IMR-90 (cell line): Measurements from ENCODE around the gene ZNF267. TPM values are rescaled to one million over a fixed set of nuclear protein-coding genes. Genes with fewer than 3 reads are reported as not detected.

Source experiments
- ATAC-seq: fragments of 200-7000 bp; cut with Tn5 transposase; 2 replicates; pipeline ENCODE4 v1.9.1; 2020; ENCODE audit warnings: low read depth, mild to moderate bottlenecking, moderate library complexity
- BruUV-seq: library from RNA; stranded (reverse); fragments of 400-500 nt; replicated peaks from 2 replicates; lab custom pipeline; 2021; lab: Mats Ljungman, UMichigan
- CTCF ChIA-PET: fragments of 300-600 bp; formaldehyde crosslinking; extraction: SDS; loops from one replicate; lab custom pipeline; 2021; ENCODE audit warnings: antibody characterized with exemption; lab: Yijun Ruan, JAX
- POLR2A ChIA-PET: fragments of 300-600 bp; sonication (Branson Sonifier 250); formaldehyde crosslinking; loops from one replicate; lab custom pipeline; 2022; ENCODE audit warnings: antibody characterized with exemption; ENCODE audit not compliant: unreplicated experiment; lab: Charles Lee
- DNase-seq: peaks from one replicate; pipeline ENCODE4 v3.0.0; 2013
- H2AFZ ChIP-seq: replicated peaks from 2 replicates; pipeline ENCODE3; 2013; ENCODE audit warnings: low read length, mild to moderate bottlenecking; ENCODE audit not compliant: poor library complexity
- H2AK5ac ChIP-seq: 2 replicates; pipeline ENCODE4 v1.6.1; 2013; ENCODE audit warnings: low read depth, low read length, inconsistent platforms
- H2AK9ac ChIP-seq: replicated peaks from 2 replicates; pipeline ENCODE3; 2013; ENCODE audit warnings: mild to moderate bottlenecking, low read depth, low read length, moderate library complexity; ENCODE audit not compliant: poor library complexity
- H2BK120ac ChIP-seq: 2 replicates; pipeline ENCODE4 v1.6.1; 2013; ENCODE audit warnings: low read depth, low read length, inconsistent platforms
- H2BK15ac ChIP-seq: 3 replicates; pipeline ENCODE4 v1.6.1; 2013; ENCODE audit warnings: low read depth, low read length, inconsistent platforms
- H2BK20ac ChIP-seq: 2 replicates; pipeline ENCODE4 v1.6.1; 2013; ENCODE audit warnings: low read depth, mild to moderate bottlenecking, inconsistent platforms, low read length, moderate library complexity
- H2BK5ac ChIP-seq: 2 replicates; pipeline ENCODE4 v1.6.1; 2013; ENCODE audit warnings: mild to moderate bottlenecking, low read depth, low read length, inconsistent platforms; ENCODE audit not compliant: poor library complexity, severe bottlenecking
- H3K14ac ChIP-seq: replicated peaks from 2 replicates; pipeline ENCODE4 v1.6.1; 2013; ENCODE audit warnings: low read depth, low read length, inconsistent platforms
- H3K18ac ChIP-seq: 2 replicates; pipeline ENCODE4 v1.6.1; 2013; ENCODE audit warnings: low read depth, low read length, control low read depth
- H3K23ac ChIP-seq: 2 replicates; pipeline ENCODE4 v1.6.1; 2013; ENCODE audit warnings: low read depth, low read length, inconsistent platforms
- H3K27ac ChIP-seq: 2 replicates; pipeline ENCODE4 v1.5.1; 2013; ENCODE audit warnings: mild to moderate bottlenecking, control low read depth, low read length; ENCODE audit not compliant: insufficient read depth
- H3K27me3 ChIP-seq: 2 replicates; pipeline ENCODE4 v1.6.1; 2013; ENCODE audit warnings: low read length; ENCODE audit not compliant: control insufficient read depth, insufficient read depth
- H3K36me3 ChIP-seq: 2 replicates; pipeline ENCODE4 v1.6.1; 2013; ENCODE audit warnings: low read length, mixed read lengths; ENCODE audit not compliant: control insufficient read depth, insufficient read depth
- H3K4ac ChIP-seq: 2 replicates; pipeline ENCODE4 v1.6.1; 2013; ENCODE audit warnings: low read depth, low read length, inconsistent platforms
- H3K4me1 ChIP-seq: 2 replicates; pipeline ENCODE4 v1.6.1; 2013; ENCODE audit warnings: low read length, mixed read lengths; ENCODE audit not compliant: control insufficient read depth, insufficient read depth
- H3K4me2 ChIP-seq: 2 replicates; pipeline ENCODE4 v1.6.1; 2013; ENCODE audit warnings: low read depth, mild to moderate bottlenecking, control low read depth, low read length, moderate library complexity
- H3K4me3 ChIP-seq: 2 replicates; pipeline ENCODE4 v1.5.1; 2013; ENCODE audit warnings: low read depth, mild to moderate bottlenecking, control low read depth, low read length, moderate library complexity; ENCODE audit not compliant: insufficient read depth
- H3K56ac ChIP-seq: 2 replicates; pipeline ENCODE4 v1.6.1; 2013; ENCODE audit warnings: low read length, inconsistent platforms; ENCODE audit not compliant: insufficient read depth; ENCODE audit errors: extremely low read depth
- H3K79me1 ChIP-seq, 2 experiments: 2 replicates each; pipeline ENCODE4 v1.6.1; 2013; ENCODE audit warnings: low read length in 2 of 2, inconsistent platforms in 1 of 2, low read depth in 1 of 2
- H3K9ac ChIP-seq: 2 replicates; pipeline ENCODE4 v1.6.1; 2013; ENCODE audit warnings: low read depth, low read length, control low read depth
- H3K9me1 ChIP-seq: 2 replicates; pipeline ENCODE4 v1.6.1; 2013; ENCODE audit warnings: low read length, inconsistent platforms; ENCODE audit not compliant: insufficient read depth
- H3K9me3 ChIP-seq: 2 replicates; pipeline ENCODE4 v1.6.1; 2013; ENCODE audit warnings: low read length; ENCODE audit not compliant: control insufficient read depth, insufficient read depth
- H4K20me1 ChIP-seq: 2 replicates; pipeline ENCODE4 v1.6.1; 2013; ENCODE audit warnings: low read length, inconsistent platforms; ENCODE audit not compliant: insufficient read depth
- H4K5ac ChIP-seq: 2 replicates; pipeline ENCODE4 v1.6.1; 2013; ENCODE audit warnings: mild to moderate bottlenecking, low read depth, low read length, control low read depth
- H4K8ac ChIP-seq, 2 experiments: 2 replicates each; pipeline ENCODE4 v1.6.1; 2013; ENCODE audit warnings: low read depth in 2 of 2, low read length in 2 of 2, control low read depth in 1 of 2, inconsistent platforms in 1 of 2
- H4K91ac ChIP-seq: 2 replicates; pipeline ENCODE4 v1.6.1; 2013; ENCODE audit warnings: low read depth, low read length, inconsistent platforms; ENCODE audit not compliant: insufficient read depth
- CEBPB ChIP-seq: IDR thresholded peaks from 2 replicates; pipeline ENCODE4 v1.6.1; 2012; ENCODE audit warnings: low read depth, low read length, improper control_type of control experiment
- CTCF ChIP-seq: conservative IDR thresholded peaks from 2 replicates; pipeline ENCODE4 v1.5.1; 2012; ENCODE audit warnings: mild to moderate bottlenecking, low read depth, low read length, improper control_type of control experiment
- ELK1 ChIP-seq: fragments of 150-350 bp; IDR thresholded peaks from 2 replicates; pipeline ENCODE4 v1.6.1; 2016; ENCODE audit warnings: low read depth, mild to moderate bottlenecking, low read length, moderate library complexity, borderline replicate concordance
- MAZ ChIP-seq: IDR thresholded peaks from 2 replicates; pipeline ENCODE4 v1.6.1; 2012; ENCODE audit warnings: low read depth, mild to moderate bottlenecking, low read length, improper control_type of control experiment, moderate library complexity, borderline replicate concordance
- NFE2L2 ChIP-seq: fragments of 150-350 bp; IDR thresholded peaks from 2 replicates; pipeline ENCODE4 v1.6.1; 2016; ENCODE audit warnings: low read depth, mild to moderate bottlenecking, low read length
- POLR2A ChIP-seq: IDR thresholded peaks from 2 replicates; pipeline ENCODE4 v1.6.1; 2012; ENCODE audit warnings: mild to moderate bottlenecking, low read depth, low read length
- RAD21 ChIP-seq: IDR thresholded peaks from 2 replicates; pipeline ENCODE4 v1.6.1; 2012; ENCODE audit warnings: low read length, improper control_type of control experiment
- RFX5 ChIP-seq: IDR thresholded peaks from 2 replicates; pipeline ENCODE4 v1.8.0; 2012; ENCODE audit warnings: low read depth, mild to moderate bottlenecking, low read length, moderate library complexity
- SMC3 ChIP-seq: fragments of 150-350 bp; IDR thresholded peaks from 2 replicates; pipeline ENCODE4 v1.6.1; 2016; ENCODE audit warnings: low read depth, mild to moderate bottlenecking, antibody characterized with exemption, low read length, moderate library complexity
- WGBS, 2 experiments: methylation state at CpG; one replicate each; pipeline versions ENCODE4 v1.1.5 to v1.1.7; 2013; ENCODE audit warnings: missing lambda C conversion rate in 2 of 2; ENCODE audit not compliant: insufficient read length in 1 of 2; ENCODE audit errors: extremely low coverage in 2 of 2; 5-methylcytosine and 5-hydroxymethylcytosine counted together
- dilution Hi-C: fragments of 300-500 bp; cut with HindIII; formaldehyde crosslinking; loops from one replicate; pipeline ENCODE4 v1.14.3; 2018; ENCODE audit warnings: low sequenced_read_pairs; ENCODE audit not compliant: unreplicated experiment
- in situ Hi-C: fragments of 300-500 bp; cut with MboI; formaldehyde crosslinking; loops from 3 replicates; pipeline ENCODE4 v1.14.3; 2019; ENCODE audit warnings: low sequenced_read_pairs, inconsistent platforms, mixed read lengths
- intact Hi-C: fragments of 100-400 bp; cut with micrococcal nuclease; formaldehyde crosslinking; loops from 2 replicates; pipeline ENCODE4 v1.10.0; 2022
- polyA plus RNA-seq, 3 experiments: library from polyadenylated mRNA; depleted of rRNA; stranded (reverse); fragments of >200 nt; gene quantifications; 2 replicates each; pipeline ENCODE4 v1.2.3, GENCODE V29; 2012; ENCODE audit warnings: low replicate concordance in 1 of 3
- total RNA-seq: library from RNA; depleted of rRNA; stranded (reverse); fragments of >200 nt; gene quantifications from 2 replicates; pipeline ENCODE4 v1.2.3, GENCODE V29; 2012

ZNF267 gene
- total and polyA plus RNA-seq, 2 of the 4 experiments (the other 2 are of a cell fraction) = 2.5 to 15.6 TPM

- WGBS, 2 experiments = no CpG with 5 or more reads among the region's 2 CpGs
- Histone ChIP-seq H3K9ac (no peak overlapping the region), H4K91ac (no peak overlapping the region), H3K23ac (no peak overlapping the region), H3K18ac (no peak overlapping the region), H3K4ac (no peak overlapping the region), H4K5ac (no peak overlapping the region), H2BK5ac (no peak overlapping the region), H2BK20ac (no peak overlapping the region), H4K8ac (no peak overlapping the region), H3K9me3 (peaks cover 38% of the 10 kb centered on the region), H3K4me1 (no peaks in the 10 kb centered on the region), H4K20me1 (no peaks in the 10 kb centered on the region), H3K4me3 (no peak overlapping the region), H2AFZ (no peak overlapping the region), H3K14ac (no peak overlapping the region), H3K56ac (no peak overlapping the region), H3K27me3 (no peaks in the 10 kb centered on the region), H2AK9ac (no peak overlapping the region), H3K36me3 (peaks cover 11% of the 10 kb centered on the region), H2BK15ac (no peak overlapping the region), H2AK5ac (no peak overlapping the region), H3K79me1 (peaks cover 0 to 6% of the 10 kb centered on the region in 2 experiments; a peak in 2 of 4 replicates), H3K27ac (no peak overlapping the region), H3K4me2 (no peak overlapping the region), H3K9me1 (no peaks in the 10 kb centered on the region), H2BK120ac (no peak overlapping the region)
- TF ChIP-seq RFX5 (no peak), CTCF (no peak), ELK1 (no peak), RAD21 (no peak), CEBPB (no peak), POLR2A (no peak), SMC3 (no peak), MAZ (no peak), NFE2L2 (no peak)
- intact Hi-C loops (no loop called here), dilution Hi-C loops (no loop called here), in situ Hi-C loops (no loop called here)
- ChIA-PET CTCF (no interaction called here), POLR2A (no interaction called here)
- DNase-seq = no peak
- ATAC-seq = no peak
- no TSS peak for BruUV-seq
Observed at GRCh38 chr16:31920373-31920772, 46.8 kb downstream of the ZNF267 start.
